Measurements from ENCODE around the gene PPFIBP2. TPM values are rescaled to one million over a fixed set of nuclear protein-coding genes. Genes with fewer than 3 reads are reported as not detected.

Gene PPFIBP2
- total RNA-seq, 1 experiment from 2014 or later: 5.7 TPM

GRCh38 chr11:7528514-7529049 is 14.8 kb downstream of the PPFIBP2 start:
- H3K4me1 ChIP-seq (ENCODE audit: insufficient read depth, low read length, poor library complexity, severe bottlenecking): no peaks in the 10 kb centered on the region
- no peaks in the 10 kb centered on the region for H3K36me3 ChIP-seq (ENCODE audit: insufficient read depth, low read length, poor library complexity, severe bottlenecking)
- no peaks in the 10 kb centered on the region for H3K9me3 ChIP-seq (ENCODE audit: low read depth, low read length, poor library complexity, severe bottlenecking)
- TF ChIP-seq CTCF (conservative IDR thresholded peaks at IDR 0.05; ENCODE audit: low read depth, low read length): no peak
- TF ChIP-seq EZH2 (IDR thresholded peaks at IDR 0.05; ENCODE audit: borderline replicate concordance, low read depth, low read length, poor library complexity, severe bottlenecking): no peak
- no peak for DNase-seq (ENCODE audit: low spot score)
- no peak overlapping the region for H3K4me3 ChIP-seq (ENCODE audit: low read depth, low read length, poor library complexity, severe bottlenecking)
- POLR2A ChIA-PET (ENCODE audit: low non-redundant PET): no interaction called here
- H3K27me3 ChIP-seq (replicated peaks; ENCODE audit: insufficient read depth, low read depth, low read length, poor library complexity): no peaks in the 10 kb centered on the region
- CTCF ChIA-PET: no interaction called here
- BruUV-seq (replicated peaks): no TSS peak
- intact Hi-C loops (cut with micrococcal nuclease; ENCODE audit: unreplicated experiment): no loop called here
- no peak overlapping the region for H3K27ac ChIP-seq (ENCODE audit: low read depth, low read length, poor library complexity, severe bottlenecking)

DNA sequence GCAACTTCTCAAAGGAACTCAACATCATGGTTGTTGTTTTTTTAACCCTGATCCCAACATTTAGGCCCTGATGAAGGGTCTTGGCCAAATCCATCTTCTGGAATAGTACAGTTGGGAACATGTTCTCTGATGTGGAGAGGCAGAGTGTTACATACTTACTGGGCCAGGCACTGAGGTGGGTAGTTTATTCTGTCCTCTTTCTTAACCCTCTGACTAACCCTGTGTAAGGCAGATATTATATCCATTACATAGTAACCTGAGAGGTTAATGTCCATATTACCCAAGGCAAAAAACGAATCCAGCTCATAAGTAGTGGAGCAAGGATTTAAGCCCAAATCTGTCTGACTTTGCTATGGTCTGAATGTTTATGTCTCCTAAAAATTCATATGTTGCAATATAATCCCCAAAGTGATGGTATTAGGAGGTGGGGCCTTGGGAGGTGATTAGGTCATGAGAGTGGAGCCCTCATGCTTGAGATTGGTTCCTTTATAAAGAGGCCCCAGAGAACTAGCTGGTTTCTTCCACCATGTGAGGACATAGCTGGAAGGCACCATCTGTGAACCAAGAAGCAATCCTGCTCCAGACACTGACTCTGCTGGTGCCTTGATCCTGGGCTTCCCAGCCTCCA is 16.3 kb downstream of the PPFIBP2 start:
- no peak overlapping the region for H3K4me3 ChIP-seq (ENCODE audit: low read depth, low read length, poor library complexity, severe bottlenecking)
- BruUV-seq (replicated peaks): no TSS peak
- ChIA-PET POLR2A (ENCODE audit: low non-redundant PET) (no interaction called here), CTCF (no interaction called here)
- TF ChIP-seq CTCF (conservative IDR thresholded peaks at IDR 0.05; ENCODE audit: low read depth, low read length) (no peak), EZH2 (IDR thresholded peaks at IDR 0.05; ENCODE audit: borderline replicate concordance, low read depth, low read length, poor library complexity, severe bottlenecking) (no peak)
- no peaks in the 10 kb centered on the region for H3K36me3 ChIP-seq (ENCODE audit: insufficient read depth, low read length, poor library complexity, severe bottlenecking)
- no peaks in the 10 kb centered on the region for H3K9me3 ChIP-seq (ENCODE audit: low read depth, low read length, poor library complexity, severe bottlenecking)
- H3K27me3 ChIP-seq (replicated peaks; ENCODE audit: insufficient read depth, low read depth, low read length, poor library complexity): no peaks in the 10 kb centered on the region
- no peak for DNase-seq (ENCODE audit: low spot score)
- intact Hi-C loops (cut with micrococcal nuclease; ENCODE audit: unreplicated experiment): no loop called here
- no peak overlapping the region for H3K27ac ChIP-seq (ENCODE audit: low read depth, low read length, poor library complexity, severe bottlenecking)
- no peaks in the 10 kb centered on the region for H3K4me1 ChIP-seq (ENCODE audit: insufficient read depth, low read length, poor library complexity, severe bottlenecking)

GRCh38 chr11:7531011-7531410 is 17.2 kb downstream of the PPFIBP2 start:
- intact Hi-C loops (cut with micrococcal nuclease; ENCODE audit: unreplicated experiment): no loop called here
- ChIA-PET POLR2A (ENCODE audit: low non-redundant PET) (no interaction called here), CTCF (no interaction called here)
- H3K4me3 ChIP-seq (ENCODE audit: low read depth, low read length, poor library complexity, severe bottlenecking): no peak overlapping the region
- no peaks in the 10 kb centered on the region for H3K4me1 ChIP-seq (ENCODE audit: insufficient read depth, low read length, poor library complexity, severe bottlenecking)
- TF ChIP-seq EZH2 (IDR thresholded peaks at IDR 0.05; ENCODE audit: borderline replicate concordance, low read depth, low read length, poor library complexity, severe bottlenecking): no peak
- TF ChIP-seq CTCF (conservative IDR thresholded peaks at IDR 0.05; ENCODE audit: low read depth, low read length): no peak
- no peaks in the 10 kb centered on the region for H3K36me3 ChIP-seq (ENCODE audit: insufficient read depth, low read length, poor library complexity, severe bottlenecking)
- no peaks in the 10 kb centered on the region for H3K9me3 ChIP-seq (ENCODE audit: low read depth, low read length, poor library complexity, severe bottlenecking)
- H3K27me3 ChIP-seq (replicated peaks; ENCODE audit: insufficient read depth, low read depth, low read length, poor library complexity): no peaks in the 10 kb centered on the region
- no TSS peak for BruUV-seq (replicated peaks)
- DNase-seq (ENCODE audit: low spot score): no peak
- H3K27ac ChIP-seq (ENCODE audit: low read depth, low read length, poor library complexity, severe bottlenecking): no peak overlapping the region
